HCT116 (cell line): ENCODE measurements around the gene VAMP1. TPM values are rescaled to one million over a fixed set of nuclear protein-coding genes. Genes with fewer than 3 reads are reported as not detected.

ENCODE experiments used
- ATAC-seq: fragments of 200-7000 bp; cut with Tn5 transposase; 2 replicates; pipeline ENCODE4 v1.9.1; 2020; ENCODE audit warnings: mild to moderate bottlenecking, moderate library complexity
- BruUV-seq: library from RNA; stranded (reverse); fragments of 400-500 nt; replicated peaks from 2 replicates; lab custom pipeline; 2021; lab: Mats Ljungman, UMichigan
- CTCF ChIA-PET: fragments of 300-600 bp; sonication (Branson Sonifier 250); formaldehyde crosslinking; loops from one replicate; lab custom pipeline; 2021; ENCODE audit warnings: antibody characterized with exemption; lab: Charles Lee
- POLR2A ChIA-PET: fragments of 300-600, 350-600 bp; sonication (Branson Sonifier 250); formaldehyde crosslinking; loops from one replicate; lab custom pipeline; 2021; ENCODE audit warnings: antibody characterized with exemption; lab: Charles Lee
- RAD21 ChIA-PET, 2 experiments: fragments of 300-600 bp; sonication (Branson Sonifier 250); formaldehyde crosslinking; loops; one replicate each; lab custom pipeline; 2023; ENCODE audit warnings: low total read pairs in 2 of 2; ENCODE audit not compliant: uncharacterized antibody in 2 of 2, unreplicated experiment in 2 of 2, low non-redundant PET in 1 of 2; lab: Charles Lee
- DNase-seq: peaks from one replicate; pipeline ENCODE4 v3.0.0-alpha.2; 2010; ENCODE audit warnings: low read depth, low spot score
- H2AFZ ChIP-seq: fragments of 200-600 bp; shearing (Covaris generic), sonication (generic); 2 replicates; pipeline ENCODE4 v1.6.1; 2017; ENCODE audit warnings: low read depth, mixed run types, mixed read lengths, antibody characterized with exemption, low read length; ENCODE audit not compliant: poor library complexity, severe bottlenecking
- H3K27ac ChIP-seq: 2 replicates; pipeline ENCODE4 v1.5.1; 2012; ENCODE audit warnings: low read depth, low read length
- H3K27me3 ChIP-seq: fragments of 200-600 bp; sonication (generic); 2 replicates; pipeline ENCODE4 v1.6.1; 2016; ENCODE audit warnings: mixed run types, low read length, mixed read lengths; ENCODE audit not compliant: insufficient read depth
- H3K36me3 ChIP-seq, 2 experiments: fragments of 200-500 bp in 1 of 2; fragments of 200-600 bp in 1 of 2; sonication (Bioruptor generic) in 1 of 2; sonication (generic) in 1 of 2; 2 replicates each; pipeline versions ENCODE4 v1.5.1 to v1.6.1; 2014 to 2016; ENCODE audit warnings: low read length in 2 of 2, inconsistent platforms in 1 of 2, mixed read lengths in 1 of 2, mixed run types in 1 of 2; ENCODE audit not compliant: insufficient read depth in 2 of 2, control insufficient read depth in 1 of 2
- H3K4me1 ChIP-seq, 2 experiments: fragments of 200-600 bp in 1 of 2; sonication (generic) in 1 of 2; 2 replicates each; pipeline versions ENCODE4 v1.5.1 to v1.6.1; 2012 to 2017; ENCODE audit warnings: low read length in 2 of 2, inconsistent platforms in 1 of 2, mild to moderate bottlenecking in 1 of 2, mixed read lengths in 1 of 2, mixed run types in 1 of 2, moderate library complexity in 1 of 2; ENCODE audit not compliant: insufficient read depth in 2 of 2, control insufficient read depth in 1 of 2
- H3K4me2 ChIP-seq: fragments of 200-600 bp; sonication (generic); 2 replicates; pipeline ENCODE4 v1.6.1; 2017; ENCODE audit warnings: mixed run types, low read length, mixed read lengths
- H3K4me3 ChIP-seq, 2 experiments: fragments of 200-600 bp in 1 of 2; sonication (generic) in 1 of 2; replicated peaks in 1 of 2; 2 replicates each; pipeline ENCODE4 v1.5.1; 2011 to 2016; ENCODE audit warnings: low read length in 2 of 2, control low read depth in 1 of 2, low read depth in 1 of 2, mild to moderate bottlenecking in 1 of 2, mixed read lengths in 1 of 2, mixed run types in 1 of 2
- H3K79me2 ChIP-seq: fragments of 200-600 bp; sonication (generic); 2 replicates; pipeline ENCODE4 v1.6.1; 2017; ENCODE audit warnings: mild to moderate bottlenecking, mixed run types, low read length, moderate library complexity, mixed read lengths; ENCODE audit not compliant: insufficient read depth
- H3K9ac ChIP-seq: fragments of 200-600 bp; sonication (generic); 2 replicates; pipeline ENCODE4 v1.6.1; 2016; ENCODE audit warnings: low read length, mixed read lengths
- H3K9me2 ChIP-seq: fragments of 200-600 bp; sonication (generic), shearing (Covaris generic); 2 replicates; pipeline ENCODE4 v1.6.1; 2017; ENCODE audit warnings: mixed run types, mild to moderate bottlenecking, moderate library complexity; ENCODE audit not compliant: insufficient read depth
- H3K9me3 ChIP-seq, 2 experiments: fragments of 200-500 bp in 1 of 2; fragments of 200-600 bp in 1 of 2; sonication (Bioruptor generic) in 1 of 2; sonication (generic) in 1 of 2; 2 replicates each; pipeline ENCODE4 v1.6.1; 2014 to 2017; ENCODE audit warnings: low read length in 2 of 2, mixed read lengths in 2 of 2, inconsistent platforms in 1 of 2, low read depth in 1 of 2, mild to moderate bottlenecking in 1 of 2, mixed run types in 1 of 2, moderate library complexity in 1 of 2; ENCODE audit not compliant: control insufficient read depth in 1 of 2, insufficient read depth in 1 of 2
- H4K20me1 ChIP-seq: fragments of 200-600 bp; sonication (generic), shearing (Covaris generic); 2 replicates; pipeline ENCODE4 v1.6.1; 2017; ENCODE audit warnings: mixed run types, mild to moderate bottlenecking, moderate library complexity; ENCODE audit not compliant: insufficient read depth
- ATF3 ChIP-seq: IDR thresholded peaks from 2 replicates; pipeline ENCODE4 v1.6.1; 2012
- CBX3 ChIP-seq: IDR thresholded peaks from 2 replicates; pipeline ENCODE4 v1.6.1; 2012; ENCODE audit warnings: low read depth
- CEBPB ChIP-seq: IDR thresholded peaks from 2 replicates; pipeline ENCODE4 v1.6.1; 2012; ENCODE audit warnings: low read depth
- CTCF ChIP-seq, 3 experiments: fragments of 200-600 bp in 1 of 3; sonication (generic) in 1 of 3; IDR thresholded peaks in 2 of 3; conservative IDR thresholded peaks in 1 of 3; 2 replicates each; pipeline ENCODE4 v1.5.1; 2012 to 2017; ENCODE audit warnings: low read depth in 2 of 3, low read length in 2 of 3, antibody characterized with exemption in 1 of 3, borderline replicate concordance in 1 of 3, control low read depth in 1 of 3, mild to moderate bottlenecking in 1 of 3, mixed read lengths in 1 of 3, mixed run types in 1 of 3, moderate library complexity in 1 of 3; ENCODE audit not compliant: insufficient read depth in 1 of 3
- EGR1 ChIP-seq: IDR thresholded peaks from 2 replicates; pipeline ENCODE4 v1.6.1; 2012; ENCODE audit warnings: low read depth
- POLR2A ChIP-seq: IDR thresholded peaks from 2 replicates; pipeline ENCODE4 v1.7.0; 2011; ENCODE audit warnings: borderline replicate concordance; ENCODE audit not compliant: insufficient read depth, insufficient read length; ENCODE audit errors: extremely low read depth
- POLR2AphosphoS5 ChIP-seq: IDR thresholded peaks from 2 replicates; pipeline ENCODE4 v1.6.1; 2011; ENCODE audit warnings: mild to moderate bottlenecking, low read depth, low read length, moderate library complexity
- RAD21 ChIP-seq: IDR thresholded peaks from 2 replicates; pipeline ENCODE4 v1.6.1; 2012; ENCODE audit warnings: low read depth, mild to moderate bottlenecking
- REST ChIP-seq: IDR thresholded peaks from 2 replicates; pipeline ENCODE4 v1.6.1; 2012; ENCODE audit warnings: low read depth
- TCF7L2 ChIP-seq: IDR thresholded peaks from 2 replicates; pipeline ENCODE4 v1.7.0; 2011; ENCODE audit warnings: borderline replicate concordance, inconsistent platforms; ENCODE audit not compliant: insufficient read depth, insufficient read length; ENCODE audit errors: extremely low read depth
- ZNF274 ChIP-seq: fragments of 200-500 bp; sonication (Bioruptor generic); IDR thresholded peaks from 2 replicates; pipeline ENCODE4 v1.6.1; 2014; ENCODE audit warnings: mild to moderate bottlenecking, low read depth, low read length, inconsistent platforms
- intact Hi-C: fragments of 100-400 bp; cut with micrococcal nuclease; formaldehyde crosslinking; loops from 2 replicates; pipeline ENCODE4 v1.10.0; 2022
- total RNA-seq: library from RNA; stranded (reverse); gene quantifications from one replicate; pipeline ENCODE4 v1.2.1, GENCODE V29; 2021; ENCODE audit not compliant: unreplicated experiment

Gene VAMP1
- total RNA-seq, 1 experiment from 2014 or later: 12.1 TPM

GRCh38 chr12:6461401-6462233, 8.9 kb downstream of the VAMP1 start:
- no peak overlapping the region for H3K4me2 ChIP-seq
- H3K27ac ChIP-seq: no peak overlapping the region
- no peak for ATAC-seq
- no peaks in the 10 kb centered on the region for H3K9me3 ChIP-seq
- H3K9ac ChIP-seq: no peak overlapping the region
- RAD21 ChIA-PET: no interaction called here
- H3K4me1 ChIP-seq: no peaks in the 10 kb centered on the region
- TF ChIP-seq RAD21 (no peak), CBX3 (no peak), CEBPB (no peak), EGR1 (no peak), TCF7L2 (no peak), POLR2AphosphoS5 (no peak)
- TF ChIP-seq, all 23 proteins: peak for 0
- no peaks in the 10 kb centered on the region for H4K20me1 ChIP-seq
- ChIA-PET POLR2A (interaction anchor here (3.7 kb wide), 1 partner anchor 9 kb away, joined by 18 read pairs; the partner anchor contains the start of gene VAMP1), CTCF (no interaction called here)
- H3K9me2 ChIP-seq: no peaks in the 10 kb centered on the region
- no peak for DNase-seq
- no peaks in the 10 kb centered on the region for H3K27me3 ChIP-seq
- peaks cover 14 to 31% of the 10 kb centered on the region in 2 experiments; a peak in 3 of 4 replicates for H3K36me3 ChIP-seq
- H3K79me2 ChIP-seq: no peaks in the 10 kb centered on the region
- intact Hi-C loops: no loop called here
- H3K4me3 ChIP-seq: no peak overlapping the region
- no TSS peak for BruUV-seq
- no peak overlapping the region for H2AFZ ChIP-seq

GRCh38 chr12:6460751-6461371, 9.6 kb downstream of the VAMP1 start:
- intact Hi-C loops: no loop called here
- no peaks in the 10 kb centered on the region for H4K20me1 ChIP-seq
- no peaks in the 10 kb centered on the region for H3K79me2 ChIP-seq
- no peaks in the 10 kb centered on the region for H3K27me3 ChIP-seq
- ChIA-PET RAD21 (no interaction called here), POLR2A (interaction anchor here (3.7 kb wide), 1 partner anchor 10 kb away, joined by 18 read pairs; the partner anchor contains the start of gene VAMP1), CTCF (no interaction called here)
- H3K9ac ChIP-seq: no peak overlapping the region
- BruUV-seq: no TSS peak
- H3K9me2 ChIP-seq: no peaks in the 10 kb centered on the region
- DNase-seq (no peak), ATAC-seq (no peak)
- no peaks in the 10 kb centered on the region for H3K4me1 ChIP-seq
- H3K36me3 ChIP-seq: peaks cover 14 to 29% of the 10 kb centered on the region in 2 experiments; a peak in 3 of 4 replicates
- H3K4me3 ChIP-seq: no peak overlapping the region
- H3K27ac ChIP-seq: no peak overlapping the region
- H3K9me3 ChIP-seq: no peaks in the 10 kb centered on the region
- no peak overlapping the region for H2AFZ ChIP-seq
- no peak overlapping the region for H3K4me2 ChIP-seq
- no peak for TF ChIP-seq CTCF (IDR thresholded peaks at IDR 0.05 in 2 of 3, conservative IDR thresholded peaks at IDR 0.05 in 1 of 3; ENCODE audit: borderline replicate concordance in 1 of 3, insufficient read depth in 1 of 3, low read depth in 2 of 3, low read length in 2 of 3)
- no peak for TF ChIP-seq POLR2AphosphoS5
- no peak for TF ChIP-seq REST
- no peak for TF ChIP-seq ATF3
- TF ChIP-seq ZNF274: no peak
- TF ChIP-seq POLR2A: no peak
